Eye (tissue), 1 donor: ENCODE measurements around the gene ZNF569.
"Not testable (repeated sequence)": the region's sequence is repeated elsewhere in the genome, so short reads cannot be mapped to it uniquely, and the experiment has no call there.

ENCODE experiments used
- DNase-seq: peaks from one replicate; pipeline ENCODE4 v3.0.0-alpha.2; 2015

Gene ZNF569

DNA sequence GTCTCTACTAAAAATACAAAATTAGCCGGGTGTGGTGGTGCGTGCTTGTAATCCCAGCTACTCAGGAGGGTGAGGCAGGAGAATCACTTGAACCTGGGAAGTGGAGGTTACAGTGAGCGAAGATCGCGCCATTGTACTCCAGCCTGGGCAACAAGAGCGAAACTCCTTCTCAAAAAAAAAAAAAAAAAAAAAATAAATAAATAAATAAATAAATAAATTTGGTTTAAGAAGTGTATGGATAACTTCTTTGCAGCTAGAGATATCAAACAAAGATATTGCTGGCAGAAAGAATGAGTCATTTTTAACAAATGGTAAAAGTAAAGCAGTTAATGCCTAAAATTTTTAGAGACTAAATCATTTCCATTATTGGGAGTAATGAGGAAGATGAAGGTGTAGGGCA, 75.8 kb downstream of the ZNF569 start:
- not testable (repeated sequence) for DNase-seq

DNA sequence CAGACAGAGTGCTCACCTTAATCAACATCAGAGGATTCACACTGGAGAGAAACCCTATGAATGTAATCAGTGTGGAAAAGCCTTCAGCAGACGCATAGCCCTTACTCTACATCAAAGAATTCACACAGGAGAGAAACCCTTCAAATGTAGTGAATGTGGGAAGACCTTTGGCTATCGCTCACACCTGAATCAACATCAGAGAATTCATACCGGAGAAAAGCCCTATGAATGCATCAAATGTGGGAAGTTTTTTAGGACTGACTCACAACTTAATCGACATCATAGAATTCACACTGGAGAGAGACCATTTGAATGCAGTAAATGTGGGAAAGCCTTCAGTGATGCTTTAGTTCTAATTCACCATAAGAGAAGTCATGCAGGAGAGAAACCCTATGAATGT, 78.0 kb downstream of the ZNF569 start:
- no peak for DNase-seq

DNA sequence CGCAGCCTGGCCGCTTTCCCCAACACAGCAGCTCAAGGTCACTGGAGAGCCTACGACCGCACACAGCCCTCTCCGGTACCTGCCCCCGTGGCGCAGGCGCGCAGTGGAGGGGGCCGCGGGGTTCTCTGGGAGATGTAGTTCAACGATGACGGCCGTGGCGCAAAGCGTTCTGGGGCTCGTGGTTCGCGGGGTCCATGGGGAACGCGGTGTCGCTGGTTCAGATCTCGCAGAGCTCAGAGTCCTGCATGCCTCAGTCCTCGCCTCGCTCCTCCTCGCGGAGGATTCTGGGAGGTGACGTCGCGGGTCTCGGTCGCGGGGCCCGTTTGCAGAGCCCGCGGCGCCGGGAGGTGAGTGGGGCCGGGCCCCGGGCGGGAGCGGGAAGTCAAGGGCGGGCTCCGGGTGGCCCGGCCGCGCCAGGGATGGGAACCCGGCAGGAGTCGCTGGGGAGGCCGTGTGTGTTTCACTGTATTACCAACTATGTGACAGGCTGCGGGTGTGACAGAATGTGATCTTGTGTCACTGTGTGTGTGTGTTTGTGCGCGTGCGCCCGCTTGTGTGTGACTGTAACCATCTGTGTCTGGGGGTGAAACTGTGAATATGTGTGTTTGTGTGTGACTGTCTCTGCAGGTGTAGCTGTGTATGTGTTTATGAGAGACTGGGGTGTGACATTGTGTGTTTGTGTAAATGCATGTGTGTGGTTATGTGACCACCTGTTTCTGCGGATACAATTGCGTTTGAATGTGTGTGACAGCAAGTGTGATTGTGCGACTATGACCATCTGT, 96.2 kb downstream of the ZNF569 start, which contains the start of gene ZNF527:
Gene ZNF527, plus strand, starts transcription at position 220 of the 782 bp plus-strand sequence. CDS start 3,100 bp downstream, outside the sequence.
- peak; percentile 99 for DNase-seq

DNA sequence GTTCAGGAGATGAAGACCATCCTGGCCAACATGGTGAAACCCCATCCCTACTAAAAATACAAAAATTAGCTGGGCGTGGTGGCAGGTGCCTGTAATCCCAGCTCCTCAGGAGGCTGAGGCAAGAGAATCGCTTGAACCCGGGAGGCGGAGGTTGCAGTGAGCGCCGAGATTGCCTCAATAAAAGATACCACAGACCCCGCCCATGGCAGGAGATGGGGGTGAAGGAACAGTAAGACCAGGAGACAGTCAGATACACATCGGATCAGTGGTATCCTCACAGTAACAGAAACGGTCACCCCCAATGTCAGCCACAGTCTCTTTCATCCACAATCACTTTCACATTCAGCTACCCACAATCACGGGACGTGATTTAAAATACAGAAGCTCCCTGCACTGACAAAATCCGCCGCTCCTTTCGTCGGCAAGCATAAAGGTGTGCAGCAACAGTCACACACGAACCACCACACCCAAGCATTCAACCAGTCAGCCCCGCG, 96.8 kb downstream of the ZNF569 start:
- not testable (repeated sequence) for DNase-seq

DNA sequence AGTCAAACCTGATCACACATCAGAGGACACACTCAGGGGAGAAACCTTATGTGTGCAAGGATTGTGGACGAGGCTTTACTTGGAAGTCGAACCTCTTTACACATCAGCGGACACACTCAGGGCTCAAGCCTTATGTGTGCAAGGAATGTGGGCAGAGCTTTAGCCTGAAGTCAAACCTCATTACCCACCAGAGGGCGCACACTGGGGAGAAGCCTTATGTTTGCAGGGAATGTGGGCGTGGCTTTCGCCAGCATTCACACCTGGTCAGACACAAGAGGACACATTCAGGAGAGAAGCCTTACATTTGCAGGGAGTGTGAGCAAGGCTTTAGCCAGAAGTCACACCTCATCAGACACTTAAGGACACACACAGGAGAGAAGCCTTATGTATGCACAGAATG, 104.5 kb downstream of the ZNF569 start:
- DNase-seq = no peak

DNA sequence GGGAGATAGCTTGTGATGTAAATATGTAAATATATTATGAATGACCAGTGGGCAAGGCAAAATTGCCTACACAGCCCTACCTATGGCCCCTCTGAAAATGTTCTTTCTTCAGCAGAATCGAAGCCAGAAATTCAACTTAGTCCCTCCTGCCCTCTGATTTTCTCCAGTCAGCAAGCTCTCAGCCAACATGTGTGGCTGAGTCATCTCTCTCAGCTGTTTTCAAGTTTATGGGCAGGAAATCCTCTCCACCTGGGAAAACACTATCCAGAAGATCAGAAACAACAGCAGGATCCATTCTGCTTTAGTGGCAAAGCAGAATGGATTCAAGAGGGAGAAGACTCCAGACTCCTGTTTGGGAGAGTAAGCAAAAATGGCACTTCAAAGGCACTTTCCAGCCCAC, 105.2 kb downstream of the ZNF569 start:
- DNase-seq = no peak
